Measurements from ENCODE around the gene CYFIP2. TPM values are rescaled to one million over a fixed set of nuclear protein-coding genes. Genes with fewer than 3 reads are reported as not detected.
A peak's percentile ranks its signal among the peaks of the same experiment; 100 is the strongest.

The CYFIP2 gene
- total RNA-seq, 1 donor = 6.5 TPM

- Histone ChIP-seq H3K79me2 (ENCODE audit: insufficient read depth, low read length) (no peaks in the 10 kb centered on the region), H3K36me3 (ENCODE audit: insufficient read depth, low read length) (no peaks in the 10 kb centered on the region), H4K20me1 (ENCODE audit: insufficient read depth, low read length) (no peaks in the 10 kb centered on the region), H2AFZ (ENCODE audit: low read length) (peak overlapping the region; percentile 10), H3K9me3 (ENCODE audit: low read depth, low read length) (no peaks in the 10 kb centered on the region), H3K4me1 (ENCODE audit: insufficient read depth, low read length) (peaks cover 6% of the 10 kb centered on the region), H3K27me3 (ENCODE audit: insufficient read depth, low read length) (peaks cover 4% of the 10 kb centered on the region), H3K4me3 (ENCODE audit: insufficient read depth, low read length) (no peak overlapping the region), H3K27ac (ENCODE audit: low read depth, low read length) (no peak overlapping the region), H3K4me2 (ENCODE audit: insufficient read depth, low read length) (no peak overlapping the region)
- TF ChIP-seq, protein P1, sequence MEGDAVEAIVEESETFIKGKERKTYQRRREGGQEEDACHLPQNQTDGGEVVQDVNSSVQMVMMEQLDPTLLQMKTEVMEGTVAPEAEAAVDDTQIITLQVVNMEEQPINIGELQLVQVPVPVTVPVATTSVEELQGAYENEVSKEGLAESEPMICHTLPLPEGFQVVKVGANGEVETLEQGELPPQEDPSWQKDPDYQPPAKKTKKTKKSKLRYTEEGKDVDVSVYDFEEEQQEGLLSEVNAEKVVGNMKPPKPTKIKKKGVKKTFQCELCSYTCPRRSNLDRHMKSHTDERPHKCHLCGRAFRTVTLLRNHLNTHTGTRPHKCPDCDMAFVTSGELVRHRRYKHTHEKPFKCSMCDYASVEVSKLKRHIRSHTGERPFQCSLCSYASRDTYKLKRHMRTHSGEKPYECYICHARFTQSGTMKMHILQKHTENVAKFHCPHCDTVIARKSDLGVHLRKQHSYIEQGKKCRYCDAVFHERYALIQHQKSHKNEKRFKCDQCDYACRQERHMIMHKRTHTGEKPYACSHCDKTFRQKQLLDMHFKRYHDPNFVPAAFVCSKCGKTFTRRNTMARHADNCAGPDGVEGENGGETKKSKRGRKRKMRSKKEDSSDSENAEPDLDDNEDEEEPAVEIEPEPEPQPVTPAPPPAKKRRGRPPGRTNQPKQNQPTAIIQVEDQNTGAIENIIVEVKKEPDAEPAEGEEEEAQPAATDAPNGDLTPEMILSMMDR (IDR thresholded peaks at IDR 0.05; ENCODE audit: extremely low read depth, low read depth, low read length) = no peak
- DNase-seq (ENCODE audit: insufficient read length, low spot score, missing footprints) = no peak
These were observed 46.2 kb upstream of the CYFIP2 start for GRCh38 chr5:157219491-157220271.

- Histone ChIP-seq H3K4me1 (ENCODE audit: insufficient read depth, low read length) (peaks cover 6% of the 10 kb centered on the region), H3K27me3 (ENCODE audit: insufficient read depth, low read length) (peaks cover 3% of the 10 kb centered on the region), H2AFZ (ENCODE audit: low read length) (no peak overlapping the region), H4K20me1 (ENCODE audit: insufficient read depth, low read length) (no peaks in the 10 kb centered on the region), H3K4me3 (ENCODE audit: insufficient read depth, low read length) (no peak overlapping the region), H3K36me3 (ENCODE audit: insufficient read depth, low read length) (no peaks in the 10 kb centered on the region), H3K27ac (ENCODE audit: low read depth, low read length) (no peak overlapping the region), H3K4me2 (ENCODE audit: insufficient read depth, low read length) (no peak overlapping the region), H3K79me2 (ENCODE audit: insufficient read depth, low read length) (no peaks in the 10 kb centered on the region), H3K9me3 (ENCODE audit: low read depth, low read length) (no peaks in the 10 kb centered on the region)
- no peak for DNase-seq (ENCODE audit: insufficient read length, low spot score, missing footprints)
- TF ChIP-seq, protein P1 (IDR thresholded peaks at IDR 0.05; ENCODE audit: extremely low read depth, low read depth, low read length) = no peak
These were observed 44.0 kb upstream of the CYFIP2 start for GRCh38 chr5:157221959-157222358.

DNA sequence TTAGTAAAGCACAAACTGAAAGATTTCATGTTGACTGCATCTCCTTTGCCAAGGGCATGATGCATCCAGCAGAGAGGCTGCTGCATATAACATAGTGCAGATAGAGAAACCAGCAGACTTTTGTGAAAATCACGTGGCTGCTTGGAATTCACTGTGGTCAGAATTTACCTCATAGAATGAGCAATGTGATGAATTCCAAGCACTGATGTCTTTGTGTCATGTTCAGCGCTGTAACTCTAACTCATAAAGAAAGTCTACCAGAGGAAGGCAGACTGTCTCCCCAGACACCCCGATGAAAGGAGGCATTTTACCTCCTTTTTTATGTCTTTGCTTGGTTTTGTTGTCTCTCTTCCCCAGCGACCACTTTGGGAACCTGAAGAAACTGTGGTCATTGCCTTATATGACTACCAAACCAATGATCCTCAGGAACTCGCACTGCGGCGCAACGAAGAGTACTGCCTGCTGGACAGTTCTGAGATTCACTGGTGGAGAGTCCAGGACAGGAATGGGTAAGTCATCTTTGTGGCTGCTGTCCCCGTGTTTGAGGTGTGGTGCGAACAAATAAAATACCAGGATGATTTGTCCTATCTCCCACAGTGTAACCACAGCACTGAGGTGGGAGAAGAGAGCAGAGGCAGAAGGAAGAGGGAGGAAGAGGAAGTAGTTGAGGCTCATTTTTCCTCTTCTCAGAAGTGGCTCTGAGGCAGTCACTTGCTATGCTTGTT lies 43.3 kb upstream of the CYFIP2 start:
- Histone ChIP-seq H3K4me1 (ENCODE audit: insufficient read depth, low read length) (peaks cover 6% of the 10 kb centered on the region), H3K27me3 (ENCODE audit: insufficient read depth, low read length) (no peaks in the 10 kb centered on the region), H3K9me3 (ENCODE audit: low read depth, low read length) (no peaks in the 10 kb centered on the region), H2AFZ (ENCODE audit: low read length) (no peak overlapping the region), H4K20me1 (ENCODE audit: insufficient read depth, low read length) (no peaks in the 10 kb centered on the region), H3K79me2 (ENCODE audit: insufficient read depth, low read length) (no peaks in the 10 kb centered on the region), H3K27ac (ENCODE audit: low read depth, low read length) (peak overlapping the region; percentile 37), H3K36me3 (ENCODE audit: insufficient read depth, low read length) (no peaks in the 10 kb centered on the region), H3K4me3 (ENCODE audit: insufficient read depth, low read length) (no peak overlapping the region), H3K4me2 (ENCODE audit: insufficient read depth, low read length) (peak overlapping the region; percentile 62)
- DNase-seq (ENCODE audit: insufficient read length, low spot score, missing footprints) = no peak
- TF ChIP-seq, protein P1 (IDR thresholded peaks at IDR 0.05; ENCODE audit: extremely low read depth, low read depth, low read length) = no peak
